Thyroid gland (tissue), 4 donors: ENCODE results near the gene AAGAB. TPM values are rescaled to one million over a fixed set of nuclear protein-coding genes. Genes with fewer than 3 reads are reported as not detected.

Experiments used
- DNase-seq, 2 donors: peaks; one replicate each; pipeline ENCODE4 v3.0.0-alpha.2; 2019
- H3K27ac ChIP-seq, 3 donors: fragments of 200-600 bp; sonication (generic); 1 replicate in 2 of 3; 2 replicates in 1 of 3; pipeline ENCODE4 v1.5.1; 2016 to 2019; ENCODE audit warnings: mild to moderate bottlenecking in 1 of 3, moderate library complexity in 1 of 3
- H3K27me3 ChIP-seq: fragments of 200-600 bp; sonication (generic); one replicate; pipeline ENCODE4 v1.5.1; 2019
- H3K36me3 ChIP-seq, 2 donors: fragments of 200-600 bp; sonication (generic); one replicate each; pipeline ENCODE4 v1.5.1; 2016 to 2019
- H3K4me1 ChIP-seq, 2 donors: fragments of 200-600 bp; sonication (generic); one replicate each; pipeline ENCODE4 v1.5.1; 2017 to 2019
- H3K4me3 ChIP-seq, 3 donors: fragments of 200-600 bp; sonication (generic); replicated peaks in 1 of 3; 1 replicate in 2 of 3; 2 replicates in 1 of 3; pipeline ENCODE4 v1.5.1; 2016; ENCODE audit warnings: mild to moderate bottlenecking in 1 of 3
- H3K9me3 ChIP-seq: fragments of 200-600 bp; sonication (generic); one replicate; pipeline ENCODE4 v1.5.1; 2017
- CTCF ChIP-seq, 6 experiments: fragments of 200-600 bp in 3 of 6; fragments of 450-650 bp in 3 of 6; sonication (generic) in 3 of 6; IDR thresholded peaks; one replicate each; pipeline ENCODE4 v1.5.1; 2016 to 2019; ENCODE audit warnings: antibody characterized with exemption in 6 of 6, mild to moderate bottlenecking in 2 of 6, inconsistent platforms in 1 of 6, moderate library complexity in 1 of 6
- POLR2A ChIP-seq, 2 donors: fragments of 450-650 bp; IDR thresholded peaks; one replicate each; pipeline ENCODE4 v1.6.1; 2017; ENCODE audit warnings: antibody characterized with exemption in 2 of 2, mild to moderate bottlenecking in 2 of 2, moderate library complexity in 1 of 2
- WGBS, 2 donors: methylation state at CpG; one replicate each; pipeline ENCODE4 v1.1.5; 2017; 5-methylcytosine and 5-hydroxymethylcytosine counted together
- intact Hi-C: fragments of 100-400 bp; cut with DNase I; formaldehyde crosslinking; loops from one replicate; pipeline ENCODE4 v1.15.1; 2023
- total RNA-seq, 4 donors: library from RNA; depleted of rRNA; stranded (reverse); fragments of >200 nt; gene quantifications; one replicate each; pipeline ENCODE4 v1.2.3, GENCODE V29; 2016

The AAGAB gene
- total RNA-seq, 4 donors from 2014 or later, result 53.7 to 61.9 (median 54.6) TPM

- TF ChIP-seq POLR2A (IDR thresholded peaks at IDR 0.05), result no peak
- TF ChIP-seq CTCF (IDR thresholded peaks at IDR 0.05), result no peak
- H3K4me3 ChIP-seq, result no peak overlapping the region
- intact Hi-C loops, result no loop called here
- DNase-seq, result no peak
- 89 to 95% methylated on average over 18 of the region's 18 CpGs for WGBS, 2 donors
- no peaks in the 10 kb centered on the region for H3K9me3 ChIP-seq
- H3K27ac ChIP-seq, result peak overlapping the region in 1 of 3 donors; percentile 71
- peaks cover 18 to 23% of the 10 kb centered on the region in 2 donors for H3K4me1 ChIP-seq
- peaks cover 13 to 23% of the 10 kb centered on the region in 2 donors for H3K36me3 ChIP-seq
- H3K27me3 ChIP-seq, result no peaks in the 10 kb centered on the region
Measured at GRCh38 chr15:67184208-67184925, 70.1 kb downstream of the AAGAB start.

GRCh38 chr15:67183443-67184169 lies 70.9 kb downstream of the AAGAB start:
- DNase-seq, result no peak
- intact Hi-C loops, result no loop called here
- Histone ChIP-seq H3K36me3 (peaks cover 9 to 23% of the 10 kb centered on the region in 2 donors), H3K4me1 (peaks cover 18 to 23% of the 10 kb centered on the region in 2 donors), H3K9me3 (no peaks in the 10 kb centered on the region), H3K27ac (peak overlapping the region in 1 of 3 donors; percentile 50), H3K4me3 (no peak overlapping the region), H3K27me3 (no peaks in the 10 kb centered on the region)
- TF ChIP-seq CTCF (IDR thresholded peaks at IDR 0.05) (no peak), POLR2A (IDR thresholded peaks at IDR 0.05) (no peak)
- WGBS, 2 donors, result 86 to 93% methylated on average over 7 of the region's 7 CpGs

GRCh38 chr15:67181221-67181639 lies 73.2 kb downstream of the AAGAB start:
- no peak for TF ChIP-seq POLR2A (IDR thresholded peaks at IDR 0.05)
- no peak for TF ChIP-seq CTCF (IDR thresholded peaks at IDR 0.05)
- WGBS, 2 donors, result 92 to 97% methylated on average over 11 of the region's 15 CpGs
- Histone ChIP-seq H3K36me3 (peaks cover 0 to 13% of the 10 kb centered on the region in 2 donors), H3K4me1 (peaks cover 22 to 29% of the 10 kb centered on the region in 2 donors), H3K9me3 (no peaks in the 10 kb centered on the region), H3K4me3 (no peak overlapping the region), H3K27ac (no peak overlapping the region), H3K27me3 (no peaks in the 10 kb centered on the region)
- intact Hi-C loops, result no loop called here
- DNase-seq, result no peak

- intact Hi-C loops, result no loop called here
- Histone ChIP-seq H3K4me1 (peaks cover 22 to 29% of the 10 kb centered on the region in 2 donors), H3K4me3 (no peak overlapping the region), H3K36me3 (peaks cover 0 to 13% of the 10 kb centered on the region in 2 donors), H3K27me3 (no peaks in the 10 kb centered on the region), H3K27ac (peak overlapping the region in 1 of 3 donors; percentile 10), H3K9me3 (no peaks in the 10 kb centered on the region)
- TF ChIP-seq POLR2A (IDR thresholded peaks at IDR 0.05) (no peak), CTCF (IDR thresholded peaks at IDR 0.05) (no peak)
- WGBS, 2 donors, result 95 to 98% methylated on average over 8 to 10 of the region's 10 CpGs
- no peak for DNase-seq
Measured at GRCh38 chr15:67180514-67181191, 73.8 kb downstream of the AAGAB start.
